LNCaP clone FGC (cell line): ENCODE data around the gene GPR37.

ENCODE experiments used
- DNase-seq: peaks from one replicate; pipeline ENCODE4 v3.0.0-alpha.2; 2011; ENCODE audit warnings: low read depth
- H3K4me3 ChIP-seq: 2 replicates; pipeline ENCODE4 v1.5.1; 2011; ENCODE audit warnings: mild to moderate bottlenecking, low read depth, low read length, control low read depth
- CTCF ChIP-seq: IDR thresholded peaks from 2 replicates; pipeline ENCODE4 v1.5.1; 2012; ENCODE audit warnings: mild to moderate bottlenecking; ENCODE audit not compliant: control insufficient read depth, insufficient read depth; ENCODE audit errors: extremely low read depth

Gene GPR37

DNA sequence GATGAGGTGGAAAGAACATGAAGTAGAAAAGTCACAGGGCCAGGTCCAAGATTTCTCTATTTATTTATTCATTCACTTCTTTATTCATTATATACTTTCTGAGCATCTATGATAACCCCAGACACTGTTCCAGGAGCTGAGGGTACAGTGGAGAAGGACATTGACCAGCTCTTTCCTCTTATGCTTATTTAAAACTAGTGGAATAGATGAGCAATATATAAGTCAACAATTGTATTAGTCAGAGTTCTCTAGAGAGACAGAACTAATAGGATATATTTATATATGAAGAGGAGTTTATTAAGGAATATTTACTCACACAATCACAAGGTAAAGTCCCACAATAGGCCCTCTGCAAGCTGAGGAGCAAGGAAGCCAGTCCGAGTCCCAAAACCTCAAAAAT, 15.0 kb upstream of the GPR37 start:
- no peak for TF ChIP-seq CTCF
- no peak for DNase-seq
- H3K4me3 ChIP-seq: no peak overlapping the region

DNA sequence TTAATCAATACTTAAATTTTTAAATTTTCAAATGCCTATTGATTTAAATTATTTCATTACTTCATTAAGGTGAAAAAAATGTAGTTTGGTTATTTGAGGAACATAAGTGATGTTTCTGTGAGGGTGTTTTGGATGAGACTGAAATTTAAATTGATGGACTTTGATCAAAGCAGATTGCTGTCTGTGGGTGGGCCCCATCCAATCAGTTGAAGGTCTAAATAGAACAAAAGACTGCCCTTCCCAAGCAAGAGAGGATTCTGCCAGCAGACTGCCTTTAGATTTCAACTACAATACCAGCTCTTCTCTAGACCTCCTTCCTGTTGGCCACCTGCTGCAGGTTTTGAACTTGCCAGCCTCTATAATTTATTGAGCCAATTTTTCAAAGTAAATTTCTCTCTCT, 14.5 kb upstream of the GPR37 start:
- no peak overlapping the region for H3K4me3 ChIP-seq
- no peak for DNase-seq
- no peak for TF ChIP-seq CTCF

- H3K4me3 ChIP-seq: no peak overlapping the region
- no peak for DNase-seq
- TF ChIP-seq CTCF: no peak
Observed at GRCh38 chr7:124779620-124780019, 14.0 kb upstream of the GPR37 start.

- no peak for TF ChIP-seq CTCF
- H3K4me3 ChIP-seq: no peak overlapping the region
- no peak for DNase-seq
Observed at GRCh38 chr7:124779194-124779593, 13.6 kb upstream of the GPR37 start.

- no peak for TF ChIP-seq CTCF
- no peak for DNase-seq
- no peak overlapping the region for H3K4me3 ChIP-seq
Observed at GRCh38 chr7:124777268-124777667, 11.7 kb upstream of the GPR37 start.

- DNase-seq: no peak
- TF ChIP-seq CTCF: no peak
- H3K4me3 ChIP-seq: no peak overlapping the region
Observed at GRCh38 chr7:124776153-124776552, 10.6 kb upstream of the GPR37 start.

DNA sequence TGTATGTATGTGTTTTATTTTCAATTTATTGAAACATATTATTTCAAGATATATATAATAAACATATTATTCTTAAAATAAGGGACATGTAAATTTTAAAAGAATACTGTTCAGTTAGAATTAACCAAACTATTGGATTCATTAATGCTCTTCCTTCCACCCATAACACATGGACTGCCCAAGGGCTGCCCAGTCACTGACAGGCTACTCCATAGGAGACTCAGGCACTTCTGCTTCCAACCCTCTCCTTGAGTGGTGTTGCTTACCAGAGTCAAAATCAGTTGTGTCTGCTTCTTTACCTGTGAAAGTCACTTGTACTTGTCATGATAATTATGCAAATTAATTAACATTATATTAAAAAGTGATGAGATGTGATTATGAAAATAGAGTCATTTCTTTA, 9.8 kb upstream of the GPR37 start:
- DNase-seq: no peak
- TF ChIP-seq CTCF: no peak
- H3K4me3 ChIP-seq: no peak overlapping the region
